Esophagus squamous epithelium (tissue), 4 donors: ENCODE results near the gene ICA1.

ENCODE experiments used
- POLR2A ChIP-seq, 4 donors: fragments of 450-650 bp; IDR thresholded peaks; one replicate each; pipeline ENCODE4 v1.6.1; 2017; ENCODE audit warnings: antibody characterized with exemption in 4 of 4, mild to moderate bottlenecking in 4 of 4, moderate library complexity in 3 of 4
- TF ChIP-seq, protein P1 (sequence below), 6 experiments: fragments of 450-650 bp in 4 of 6; fragments of 200-600 bp in 2 of 6; sonication (generic) in 2 of 6; IDR thresholded peaks; one replicate each; pipeline ENCODE4 v1.5.1; 2016 to 2019; ENCODE audit warnings: antibody characterized with exemption in 6 of 6, mild to moderate bottlenecking in 4 of 6, moderate library complexity in 4 of 6

DNA sequence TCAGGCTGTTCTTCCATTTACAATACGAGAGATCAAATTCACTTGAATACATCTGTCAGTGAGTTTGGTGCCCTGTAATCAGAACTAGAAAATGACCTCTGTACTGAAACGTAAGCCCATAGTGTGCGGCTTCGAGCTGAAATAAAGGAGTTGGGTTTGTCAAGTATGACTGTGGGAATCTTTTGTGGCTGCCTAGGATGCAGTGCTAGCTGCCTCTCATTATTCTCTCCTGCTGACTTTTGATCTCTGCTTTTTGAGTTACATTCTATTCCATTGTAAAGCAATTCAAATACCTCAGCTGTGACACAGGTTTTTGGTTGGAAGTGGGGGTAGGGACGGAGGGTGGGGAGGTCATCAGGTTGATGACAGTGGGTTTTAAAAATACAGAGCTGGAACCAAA lies 40.4 kb downstream of the ICA1 start:
- TF ChIP-seq, protein P1, sequence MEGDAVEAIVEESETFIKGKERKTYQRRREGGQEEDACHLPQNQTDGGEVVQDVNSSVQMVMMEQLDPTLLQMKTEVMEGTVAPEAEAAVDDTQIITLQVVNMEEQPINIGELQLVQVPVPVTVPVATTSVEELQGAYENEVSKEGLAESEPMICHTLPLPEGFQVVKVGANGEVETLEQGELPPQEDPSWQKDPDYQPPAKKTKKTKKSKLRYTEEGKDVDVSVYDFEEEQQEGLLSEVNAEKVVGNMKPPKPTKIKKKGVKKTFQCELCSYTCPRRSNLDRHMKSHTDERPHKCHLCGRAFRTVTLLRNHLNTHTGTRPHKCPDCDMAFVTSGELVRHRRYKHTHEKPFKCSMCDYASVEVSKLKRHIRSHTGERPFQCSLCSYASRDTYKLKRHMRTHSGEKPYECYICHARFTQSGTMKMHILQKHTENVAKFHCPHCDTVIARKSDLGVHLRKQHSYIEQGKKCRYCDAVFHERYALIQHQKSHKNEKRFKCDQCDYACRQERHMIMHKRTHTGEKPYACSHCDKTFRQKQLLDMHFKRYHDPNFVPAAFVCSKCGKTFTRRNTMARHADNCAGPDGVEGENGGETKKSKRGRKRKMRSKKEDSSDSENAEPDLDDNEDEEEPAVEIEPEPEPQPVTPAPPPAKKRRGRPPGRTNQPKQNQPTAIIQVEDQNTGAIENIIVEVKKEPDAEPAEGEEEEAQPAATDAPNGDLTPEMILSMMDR (IDR thresholded peaks at IDR 0.05): no peak
- TF ChIP-seq POLR2A (IDR thresholded peaks at IDR 0.05): no peak
